IMR-90 (cell line): ENCODE data around the gene CDK18.

Source experiments
- BHLHE40 ChIP-seq: fragments of 150-350 bp; IDR thresholded peaks from 2 replicates; pipeline ENCODE4 v1.6.1; 2016; ENCODE audit warnings: mild to moderate bottlenecking, low read depth, low read length
- TF ChIP-seq, protein P1 (sequence below): conservative IDR thresholded peaks from 2 replicates; pipeline ENCODE4 v1.5.1; 2012; ENCODE audit warnings: mild to moderate bottlenecking, low read depth, low read length, improper control_type of control experiment

DNA sequence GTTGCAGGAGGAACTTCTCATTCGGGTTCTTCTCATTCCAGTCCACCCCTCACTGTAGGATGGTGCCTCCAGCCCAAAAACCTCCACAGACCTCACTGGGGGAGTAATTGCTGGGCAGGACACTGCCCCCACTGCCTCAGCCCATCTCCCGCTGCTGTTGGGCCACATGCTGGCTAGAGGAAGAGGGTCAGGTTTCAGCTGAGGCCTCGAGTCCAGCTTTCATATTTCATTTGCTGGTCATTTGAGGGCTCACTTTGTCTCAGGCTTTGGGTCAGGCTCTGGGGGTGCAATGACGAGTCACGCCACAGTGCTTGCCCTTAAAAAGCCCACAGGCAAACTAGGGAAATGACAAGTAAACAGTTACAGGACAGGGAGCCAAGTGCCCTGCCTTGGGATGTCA lies 9.3 kb downstream of the CDK18 start:
- TF ChIP-seq BHLHE40: no peak
- TF ChIP-seq, protein P1, sequence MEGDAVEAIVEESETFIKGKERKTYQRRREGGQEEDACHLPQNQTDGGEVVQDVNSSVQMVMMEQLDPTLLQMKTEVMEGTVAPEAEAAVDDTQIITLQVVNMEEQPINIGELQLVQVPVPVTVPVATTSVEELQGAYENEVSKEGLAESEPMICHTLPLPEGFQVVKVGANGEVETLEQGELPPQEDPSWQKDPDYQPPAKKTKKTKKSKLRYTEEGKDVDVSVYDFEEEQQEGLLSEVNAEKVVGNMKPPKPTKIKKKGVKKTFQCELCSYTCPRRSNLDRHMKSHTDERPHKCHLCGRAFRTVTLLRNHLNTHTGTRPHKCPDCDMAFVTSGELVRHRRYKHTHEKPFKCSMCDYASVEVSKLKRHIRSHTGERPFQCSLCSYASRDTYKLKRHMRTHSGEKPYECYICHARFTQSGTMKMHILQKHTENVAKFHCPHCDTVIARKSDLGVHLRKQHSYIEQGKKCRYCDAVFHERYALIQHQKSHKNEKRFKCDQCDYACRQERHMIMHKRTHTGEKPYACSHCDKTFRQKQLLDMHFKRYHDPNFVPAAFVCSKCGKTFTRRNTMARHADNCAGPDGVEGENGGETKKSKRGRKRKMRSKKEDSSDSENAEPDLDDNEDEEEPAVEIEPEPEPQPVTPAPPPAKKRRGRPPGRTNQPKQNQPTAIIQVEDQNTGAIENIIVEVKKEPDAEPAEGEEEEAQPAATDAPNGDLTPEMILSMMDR: no peak
